Gastrocnemius medialis (tissue), 4 donors: ENCODE data around the gene SCLY. TPM values are rescaled to one million over a fixed set of nuclear protein-coding genes. Genes with fewer than 3 reads are reported as not detected.

Source experiments
- ATAC-seq, 2 donors: fragments of 150-250 bp; one replicate each; pipeline ENCODE4 v1.9.1; 2016
- DNase-seq, 2 donors: peaks; one replicate each; pipeline ENCODE4 v3.0.0-alpha.2; 2019
- H3K27ac ChIP-seq, 4 donors: fragments of 200-600 bp; sonication (generic); 1 replicate in 1 of 4; 2 replicates in 3 of 4; pipeline ENCODE4 v1.5.1; 2016 to 2018; ENCODE audit warnings: mild to moderate bottlenecking in 2 of 4, moderate library complexity in 1 of 4
- H3K27me3 ChIP-seq, 3 donors: fragments of 200-600 bp; sonication (generic) in 2 of 3; 1 replicate in 1 of 3; 2 replicates in 2 of 3; pipeline versions ENCODE4 v1.5.1 to v1.6.0; 2016 to 2019; ENCODE audit warnings: mild to moderate bottlenecking in 1 of 3, moderate library complexity in 1 of 3
- H3K36me3 ChIP-seq, 2 donors: fragments of 200-600 bp; sonication (generic) in 1 of 2; one replicate each; pipeline ENCODE4 v1.5.1; 2017 to 2018
- H3K4me1 ChIP-seq, 2 donors: fragments of 200-600 bp; sonication (generic) in 1 of 2; one replicate each; pipeline ENCODE4 v1.5.1; 2016 to 2017; ENCODE audit warnings: mild to moderate bottlenecking in 2 of 2
- H3K4me3 ChIP-seq, 4 donors: fragments of 200-600 bp; sonication (generic) in 3 of 4; 1 replicate in 1 of 4; 2 replicates in 3 of 4; pipeline ENCODE4 v1.5.1; 2016 to 2019; ENCODE audit warnings: mild to moderate bottlenecking in 2 of 4
- H3K9me3 ChIP-seq, 3 donors: fragments of 200-600 bp; sonication (generic) in 2 of 3; 1 replicate in 1 of 3; 2 replicates in 2 of 3; pipeline ENCODE4 v1.5.1; 2016 to 2019
- CTCF ChIP-seq, 5 experiments: fragments of 450-650 bp in 3 of 5; fragments of 200-600 bp in 2 of 5; sonication (generic) in 2 of 5; IDR thresholded peaks in 4 of 5; conservative IDR thresholded peaks in 1 of 5; 1 replicate in 4 of 5; 2 replicates in 1 of 5; pipeline ENCODE4 v1.5.1; 2016 to 2019; ENCODE audit warnings: antibody characterized with exemption in 5 of 5, mild to moderate bottlenecking in 3 of 5, moderate library complexity in 3 of 5
- POLR2A ChIP-seq, 2 donors: fragments of 450-650 bp; IDR thresholded peaks; one replicate each; pipeline ENCODE4 v1.6.1; 2017; ENCODE audit warnings: antibody characterized with exemption in 2 of 2, mild to moderate bottlenecking in 2 of 2, moderate library complexity in 2 of 2
- in situ Hi-C, 4 donors: fragments of 200-750 bp; cut with MboI; loops; one replicate each; pipeline versions ENCODE4 v1.15.0 to v1.8.0; 2017; ENCODE audit warnings: low sequenced_read_pairs in 4 of 4
- intact Hi-C: fragments of 100-400 bp; cut with DNase I; formaldehyde crosslinking; loops from one replicate; pipeline ENCODE4 v1.15.1; 2023; ENCODE audit warnings: low total_unique reads
- total RNA-seq, 4 donors: library from RNA; depleted of rRNA; stranded (reverse); fragments of >200 nt; gene quantifications; one replicate each; pipeline versions ENCODE4 v1.1.0 to v1.2.3, GENCODE V29; 2016

The SCLY gene
- total RNA-seq, 4 donors from 2014 or later, result 3.3 to 9.7 (median 5.6) TPM

DNA sequence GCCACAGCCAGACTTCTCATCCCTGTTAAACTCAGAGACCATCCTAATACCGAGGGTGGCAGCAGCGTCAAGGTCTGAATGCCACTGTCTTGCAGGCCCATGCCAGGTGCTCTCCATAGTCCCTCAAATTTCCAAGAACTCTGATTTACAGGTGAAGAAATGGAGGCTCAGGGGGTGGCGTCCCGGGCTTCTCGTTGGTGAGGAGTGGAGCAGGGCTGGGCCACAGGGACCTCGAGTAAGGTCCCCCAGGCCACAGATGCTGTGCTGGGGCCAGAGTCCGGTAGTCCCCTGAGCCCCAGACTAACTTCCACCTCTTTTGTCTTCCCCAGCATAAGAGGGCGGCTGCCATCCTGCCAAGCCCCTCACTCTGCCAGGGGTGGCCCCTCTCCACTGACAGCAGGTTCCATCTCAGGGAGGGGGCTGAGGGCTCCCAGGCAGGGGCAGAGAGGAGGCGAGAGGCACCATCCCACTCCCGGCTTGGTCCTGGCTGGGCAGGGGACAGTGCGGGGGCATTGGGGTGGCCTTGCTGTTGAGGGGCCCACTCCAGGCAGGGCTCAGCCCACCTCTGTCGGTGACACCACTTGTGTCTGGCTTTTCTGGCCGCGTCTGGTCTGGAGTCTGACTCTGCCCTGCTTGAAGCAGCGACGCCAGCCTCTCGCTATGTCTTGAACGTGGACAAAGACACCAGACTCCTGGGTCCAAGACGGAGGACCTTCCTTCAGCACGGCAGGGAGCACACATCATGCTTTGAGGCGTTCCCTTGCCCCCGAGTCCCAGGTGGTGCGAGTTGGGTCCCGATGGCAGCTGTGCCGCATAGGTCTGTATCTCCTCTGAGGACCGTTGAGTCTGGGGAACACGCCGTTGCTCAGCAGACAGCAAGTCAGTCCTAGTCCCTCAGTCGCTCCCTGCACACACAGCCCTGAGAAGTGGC, 61.8 kb downstream of the SCLY start:
- Histone ChIP-seq H3K9me3 (no peaks in the 10 kb centered on the region), H3K4me3 (no peak overlapping the region), H3K27ac (no peak overlapping the region), H3K36me3 (no peaks in the 10 kb centered on the region), H3K4me1 (peaks cover 0 to 2% of the 10 kb centered on the region in 2 donors), H3K27me3 (no peaks in the 10 kb centered on the region)
- ATAC-seq (no peak), DNase-seq (no peak)
- in situ Hi-C loops, result no loop called here
- intact Hi-C loops, result no loop called here
- TF ChIP-seq CTCF (IDR thresholded peaks at IDR 0.05 in 4 of 5, conservative IDR thresholded peaks at IDR 0.05 in 1 of 5) (no peak), POLR2A (IDR thresholded peaks at IDR 0.05) (no peak)

DNA sequence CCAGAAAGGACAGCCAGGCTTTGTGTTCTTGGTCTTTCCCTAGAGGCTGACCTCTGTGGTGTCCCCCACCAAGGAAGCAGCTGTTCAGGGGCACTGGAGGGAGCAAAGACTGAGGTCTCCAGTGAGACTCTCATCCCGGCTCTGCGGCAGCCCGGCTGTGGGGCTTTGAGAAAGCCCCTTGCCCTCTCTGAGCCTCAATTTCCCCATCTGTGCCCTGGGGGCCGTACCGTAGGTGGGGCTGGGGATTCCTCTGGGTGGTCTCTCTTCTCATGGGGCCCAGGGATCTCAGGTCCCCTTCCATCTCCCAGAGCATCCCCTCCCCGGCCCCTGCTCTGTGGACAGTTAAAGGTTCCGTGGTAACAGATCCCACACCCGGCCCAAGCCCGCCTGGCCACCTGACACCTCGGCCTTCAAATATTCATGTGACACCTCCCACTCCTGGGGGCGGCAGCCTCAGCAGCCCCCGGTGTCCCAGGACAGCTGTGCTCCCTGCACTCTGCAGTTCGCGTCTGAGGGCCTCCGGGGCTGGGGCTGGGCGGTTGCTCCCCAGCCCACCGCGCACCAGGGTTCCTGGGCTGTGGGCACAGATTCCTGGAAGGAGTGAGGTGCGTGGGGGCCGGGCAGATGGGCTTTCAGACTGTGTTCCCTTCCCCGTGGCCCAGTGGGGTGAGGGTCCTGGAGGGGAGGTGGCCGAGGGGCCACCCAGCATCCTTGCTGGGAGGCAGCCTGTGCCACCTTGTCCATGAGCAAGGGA, 62.6 kb downstream of the SCLY start:
- in situ Hi-C loops (no loop called here), intact Hi-C loops (no loop called here)
- no peak for ATAC-seq
- Histone ChIP-seq H3K36me3 (no peaks in the 10 kb centered on the region), H3K4me3 (no peak overlapping the region), H3K27me3 (no peaks in the 10 kb centered on the region), H3K27ac (no peak overlapping the region), H3K9me3 (no peaks in the 10 kb centered on the region), H3K4me1 (peaks cover 0 to 3% of the 10 kb centered on the region in 2 donors)
- no peak for TF ChIP-seq POLR2A (IDR thresholded peaks at IDR 0.05)
- no peak for TF ChIP-seq CTCF (IDR thresholded peaks at IDR 0.05 in 4 of 5, conservative IDR thresholded peaks at IDR 0.05 in 1 of 5)
- no peak for DNase-seq

- no peaks in the 10 kb centered on the region for H3K36me3 ChIP-seq
- H3K27ac ChIP-seq, result no peak overlapping the region
- intact Hi-C loops, result no loop called here
- H3K4me3 ChIP-seq, result no peak overlapping the region
- no peak for DNase-seq
- no peaks in the 10 kb centered on the region for H3K9me3 ChIP-seq
- H3K4me1 ChIP-seq, result peaks cover 0 to 3% of the 10 kb centered on the region in 2 donors
- in situ Hi-C loops, result no loop called here
- TF ChIP-seq CTCF (IDR thresholded peaks at IDR 0.05 in 4 of 5, conservative IDR thresholded peaks at IDR 0.05 in 1 of 5) (no peak), POLR2A (IDR thresholded peaks at IDR 0.05) (no peak)
- ATAC-seq, result no peak
- no peaks in the 10 kb centered on the region for H3K27me3 ChIP-seq
Measured at GRCh38 chr2:238123991-238124470, 63.2 kb downstream of the SCLY start.

- TF ChIP-seq CTCF (IDR thresholded peaks at IDR 0.05 in 4 of 5, conservative IDR thresholded peaks at IDR 0.05 in 1 of 5) (no peak), POLR2A (IDR thresholded peaks at IDR 0.05) (no peak)
- in situ Hi-C loops, result no loop called here
- Histone ChIP-seq H3K27me3 (no peaks in the 10 kb centered on the region), H3K27ac (no peak overlapping the region), H3K4me1 (peaks cover 0 to 3% of the 10 kb centered on the region in 2 donors), H3K9me3 (no peaks in the 10 kb centered on the region), H3K4me3 (no peak overlapping the region), H3K36me3 (no peaks in the 10 kb centered on the region)
- intact Hi-C loops, result no loop called here
- ATAC-seq (no peak), DNase-seq (no peak)
Measured at GRCh38 chr2:238124488-238125126, 63.8 kb downstream of the SCLY start.
